Peyer's patch (tissue), 4 donors: ENCODE measurements around the gene RAX2.

Experiments
- POLR2A ChIP-seq, 2 donors: fragments of 450-650 bp; IDR thresholded peaks; one replicate each; pipeline ENCODE4 v1.5.1; 2017; ENCODE audit warnings: antibody characterized with exemption in 2 of 2, mild to moderate bottlenecking in 2 of 2, moderate library complexity in 2 of 2
- TF ChIP-seq, protein P1 (sequence below), 6 experiments: fragments of 450-650 bp in 4 of 6; fragments of 200-600 bp in 2 of 6; sonication (generic) in 1 of 6; IDR thresholded peaks; one replicate each; pipeline ENCODE4 v1.5.1; 2017 to 2019; ENCODE audit warnings: antibody characterized with exemption in 6 of 6, mild to moderate bottlenecking in 3 of 6, moderate library complexity in 1 of 6

DNA sequence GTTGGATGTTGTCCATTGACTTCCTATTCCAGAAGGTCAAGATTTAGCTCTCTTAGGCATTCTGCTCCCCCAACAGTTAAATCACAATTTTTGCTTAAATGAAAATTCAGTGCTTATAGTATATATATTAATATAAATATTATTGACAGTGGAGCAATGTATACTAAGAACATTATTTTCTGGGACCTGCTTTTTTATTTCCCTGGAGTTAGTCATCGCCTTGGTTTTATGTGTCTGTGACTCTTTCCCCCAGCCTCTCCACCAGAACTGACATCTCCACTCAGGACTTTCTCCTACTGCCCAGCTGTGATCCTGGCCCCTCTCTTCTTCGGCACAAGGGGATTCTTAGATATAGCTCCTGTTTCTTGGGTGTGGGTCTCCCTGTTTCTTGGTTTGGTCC, 24.3 kb upstream of the RAX2 start:
- TF ChIP-seq, protein P1, sequence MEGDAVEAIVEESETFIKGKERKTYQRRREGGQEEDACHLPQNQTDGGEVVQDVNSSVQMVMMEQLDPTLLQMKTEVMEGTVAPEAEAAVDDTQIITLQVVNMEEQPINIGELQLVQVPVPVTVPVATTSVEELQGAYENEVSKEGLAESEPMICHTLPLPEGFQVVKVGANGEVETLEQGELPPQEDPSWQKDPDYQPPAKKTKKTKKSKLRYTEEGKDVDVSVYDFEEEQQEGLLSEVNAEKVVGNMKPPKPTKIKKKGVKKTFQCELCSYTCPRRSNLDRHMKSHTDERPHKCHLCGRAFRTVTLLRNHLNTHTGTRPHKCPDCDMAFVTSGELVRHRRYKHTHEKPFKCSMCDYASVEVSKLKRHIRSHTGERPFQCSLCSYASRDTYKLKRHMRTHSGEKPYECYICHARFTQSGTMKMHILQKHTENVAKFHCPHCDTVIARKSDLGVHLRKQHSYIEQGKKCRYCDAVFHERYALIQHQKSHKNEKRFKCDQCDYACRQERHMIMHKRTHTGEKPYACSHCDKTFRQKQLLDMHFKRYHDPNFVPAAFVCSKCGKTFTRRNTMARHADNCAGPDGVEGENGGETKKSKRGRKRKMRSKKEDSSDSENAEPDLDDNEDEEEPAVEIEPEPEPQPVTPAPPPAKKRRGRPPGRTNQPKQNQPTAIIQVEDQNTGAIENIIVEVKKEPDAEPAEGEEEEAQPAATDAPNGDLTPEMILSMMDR (IDR thresholded peaks at IDR 0.05) = no peak
- TF ChIP-seq POLR2A (IDR thresholded peaks at IDR 0.05) = no peak
